K562 (cell line): ENCODE data around the gene BPNT1. TPM values are rescaled to one million over a fixed set of nuclear protein-coding genes. Genes with fewer than 3 reads are reported as not detected.

ENCODE experiments used
- CCAR2 ChIP-seq: fragments of 200-400 bp; formaldehyde crosslinking; IDR thresholded peaks from 2 replicates; pipeline ENCODE4 v1.6.1; 2017; ENCODE audit warnings: mild to moderate bottlenecking, low read depth, low read length
- ESRRB ChIP-seq: fragments of 250-450 bp; sonication (Bioruptor Pico); IDR thresholded peaks from 2 replicates; pipeline ENCODE4 v1.5.0; 2020; ENCODE audit warnings: mild to moderate bottlenecking, moderate library complexity, borderline replicate concordance
- FUS ChIP-seq: fragments of 200-400 bp; formaldehyde crosslinking; optimal IDR thresholded peaks from 2 replicates; pipeline ENCODE3; 2017; ENCODE audit warnings: low read depth, low read length
- HNRNPL ChIP-seq: fragments of 200-400 bp; formaldehyde crosslinking; IDR thresholded peaks from 2 replicates; pipeline ENCODE4 v1.6.1; 2017; ENCODE audit warnings: low read depth, mild to moderate bottlenecking, low read length
- KDM1A ChIP-seq, 2 experiments: fragments of 450-650 bp; IDR thresholded peaks; 2 replicates each; pipeline ENCODE4 v1.6.1; 2016; ENCODE audit warnings: mild to moderate bottlenecking in 2 of 2
- L3MBTL2 ChIP-seq: fragments of 450-650 bp; IDR thresholded peaks from 2 replicates; pipeline ENCODE4 v1.6.1; 2016; ENCODE audit warnings: mild to moderate bottlenecking, moderate library complexity
- MTF1 ChIP-seq: fragments of 250-450 bp; sonication (Bioruptor Pico); IDR thresholded peaks from 2 replicates; pipeline ENCODE4 v1.9.0; 2021; ENCODE audit warnings: moderate library complexity, mild to moderate bottlenecking, inconsistent platforms, borderline replicate concordance
- NR1H2 ChIP-seq: sonication (generic); formaldehyde crosslinking; IDR thresholded peaks from 2 replicates; pipeline ENCODE4 v1.4.0; 2020; ENCODE audit warnings: mild to moderate bottlenecking, missing genetic modification reagents
- SMARCE1 ChIP-seq: fragments of 450-650 bp; IDR thresholded peaks from 2 replicates; pipeline ENCODE4 v1.7.1; 2016; ENCODE audit warnings: mild to moderate bottlenecking
- STAT5A ChIP-seq: IDR thresholded peaks from 2 replicates; pipeline ENCODE4 v1.6.1; 2012; ENCODE audit warnings: low read length, inconsistent platforms, borderline replicate concordance
- TEAD4 ChIP-seq, 2 experiments: sonication (generic) in 1 of 2; formaldehyde crosslinking in 1 of 2; IDR thresholded peaks; 2 replicates each; pipeline versions ENCODE4 v1.6.1 to v1.8.0; 2012 to 2022; ENCODE audit warnings: borderline replicate concordance in 1 of 2, inconsistent platforms in 1 of 2, low read length in 1 of 2, mild to moderate bottlenecking in 1 of 2, missing genetic modification reagents in 1 of 2
- ZKSCAN8 ChIP-seq: fragments of 200-800 bp; sonication (Bioruptor generic); IDR thresholded peaks from 2 replicates; pipeline ENCODE4 v1.6.1; 2016; ENCODE audit warnings: missing genetic modification characterization, missing compliant biosample characterization
- ZNF3 ChIP-seq: fragments of 250-450 bp; sonication (Bioruptor Pico); IDR thresholded peaks from 2 replicates; pipeline ENCODE4 v1.5.0; 2021; ENCODE audit warnings: mild to moderate bottlenecking, moderate library complexity
- ZNF445 ChIP-seq: fragments of 250-450 bp; sonication (Bioruptor Pico); IDR thresholded peaks from 2 replicates; pipeline ENCODE4 v1.4.0; 2020; ENCODE audit warnings: low read depth, mild to moderate bottlenecking, moderate library complexity
- ZNF551 ChIP-seq: fragments of 250-450 bp; sonication (Bioruptor Pico); IDR thresholded peaks from 2 replicates; pipeline ENCODE4 v1.5.0; 2021; ENCODE audit warnings: mild to moderate bottlenecking, moderate library complexity
- ZZZ3 ChIP-seq: fragments of 450-650 bp; IDR thresholded peaks from 2 replicates; pipeline ENCODE4 v1.6.1; 2016; ENCODE audit warnings: antibody characterized with exemption, mild to moderate bottlenecking, moderate library complexity
- polyA plus RNA-seq, 8 experiments: library from polyadenylated mRNA; depleted of rRNA in 4 of 8; stranded (reverse) in 5 of 8; unstranded in 3 of 8; fragments of >200 nt; fragmentation: Nextera tagmentation in 2 of 8; fragmentation: Illumina TruSeq in 1 of 8; extraction: Ambion mirVana in 2 of 8; extraction: Trizol in 1 of 8; gene quantifications; 2 replicates each; pipeline versions ENCODE4 v1.2.1 to v1.2.3, GENCODE V29; 2011 to 2014; ENCODE audit warnings: inconsistent platforms in 1 of 8, missing spikeins in 1 of 8
- total RNA-seq, 7 experiments: library from RNA; depleted of rRNA in 6 of 7; stranded (reverse); fragments of >200 nt in 6 of 7; fragmentation: Illumina TruSeq in 2 of 7; extraction: Trizol in 2 of 7; gene quantifications; 2 replicates each; pipeline versions ENCODE4 v1.2.1 to v1.2.3, GENCODE V29; 2011 to 2021; ENCODE audit warnings: low replicate concordance in 1 of 7
- TF ChIP-seq, protein P1 (sequence below): sonication (generic); formaldehyde crosslinking; IDR thresholded peaks from 2 replicates; pipeline ENCODE4 v1.8.0; 2022; ENCODE audit warnings: missing genetic modification reagents, mild to moderate bottlenecking, borderline replicate concordance
- TF ChIP-seq, protein P2 (sequence below), 2 experiments: fragments of 450-650 bp; conservative IDR thresholded peaks; 2 replicates each; pipeline ENCODE4 v1.6.1; 2017; ENCODE audit warnings: mild to moderate bottlenecking in 2 of 2, moderate library complexity in 2 of 2

The BPNT1 gene
- total and polyA plus RNA-seq, 9 of the 15 experiments (the other 6 are each of a cell fraction or from before 2014, with no cell fraction given) = 30.2 to 73.8 (median 40.5) TPM

DNA sequence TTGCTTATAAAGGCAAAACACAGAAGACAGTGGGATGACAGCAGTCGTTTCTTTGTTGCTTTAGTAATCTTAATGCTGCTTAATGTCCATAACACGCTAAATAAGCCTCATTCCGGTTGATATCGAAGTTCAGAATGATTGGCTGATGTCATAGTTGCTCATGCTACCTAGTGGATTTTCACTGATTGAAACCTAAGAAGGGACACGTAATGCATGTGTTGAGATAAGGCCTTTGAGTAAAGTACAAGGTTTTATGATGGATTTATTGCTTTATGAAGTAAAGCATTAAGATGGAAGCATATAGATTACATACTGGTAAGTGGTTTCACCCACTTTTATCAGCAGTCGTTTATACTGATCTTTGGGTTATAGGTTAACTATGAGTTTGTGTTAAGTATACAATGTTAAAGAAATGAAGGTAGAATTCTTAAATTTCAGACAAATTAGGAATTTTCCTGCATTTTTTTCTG, 29.5 kb upstream of the BPNT1 start (continued):
- TF ChIP-seq, protein P1, sequence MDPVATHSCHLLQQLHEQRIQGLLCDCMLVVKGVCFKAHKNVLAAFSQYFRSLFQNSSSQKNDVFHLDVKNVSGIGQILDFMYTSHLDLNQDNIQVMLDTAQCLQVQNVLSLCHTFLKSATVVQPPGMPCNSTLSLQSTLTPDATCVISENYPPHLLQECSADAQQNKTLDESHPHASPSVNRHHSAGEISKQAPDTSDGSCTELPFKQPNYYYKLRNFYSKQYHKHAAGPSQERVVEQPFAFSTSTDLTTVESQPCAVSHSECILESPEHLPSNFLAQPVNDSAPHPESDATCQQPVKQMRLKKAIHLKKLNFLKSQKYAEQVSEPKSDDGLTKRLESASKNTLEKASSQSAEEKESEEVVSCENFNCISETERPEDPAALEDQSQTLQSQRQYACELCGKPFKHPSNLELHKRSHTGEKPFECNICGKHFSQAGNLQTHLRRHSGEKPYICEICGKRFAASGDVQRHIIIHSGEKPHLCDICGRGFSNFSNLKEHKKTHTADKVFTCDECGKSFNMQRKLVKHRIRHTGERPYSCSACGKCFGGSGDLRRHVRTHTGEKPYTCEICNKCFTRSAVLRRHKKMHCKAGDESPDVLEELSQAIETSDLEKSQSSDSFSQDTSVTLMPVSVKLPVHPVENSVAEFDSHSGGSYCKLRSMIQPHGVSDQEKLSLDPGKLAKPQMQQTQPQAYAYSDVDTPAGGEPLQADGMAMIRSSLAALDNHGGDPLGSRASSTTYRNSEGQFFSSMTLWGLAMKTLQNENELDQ = no peak
- TF ChIP-seq ZNF551 (CRISPR knock-in tag) (no peak), HNRNPL (no peak), ZNF445 (CRISPR knock-in tag) (no peak), ZZZ3 (no peak), SMARCE1 (peak; percentile 95), ZKSCAN8 (CRISPR knock-in tag) (peak; percentile 73; the same call in 1 of the 2 replicates), CCAR2 (no peak), ZNF3 (CRISPR knock-in tag) (no peak), FUS (no peak), TEAD4 (IDR thresholded peaks at IDR 0.05; ENCODE audit: low read length) (peak; percentile 96), TEAD4 (CRISPR knock-in tag; IDR thresholded peaks at IDR 0.05; ENCODE audit: borderline replicate concordance) (no peak), KDM1A (IDR thresholded peaks at IDR 0.05) (peak; percentile 100), ESRRB (no peak), STAT5A (peak; percentile 89; the same call in 1 of the 2 replicates), MTF1 (no peak), NR1H2 (CRISPR knock-in tag) (no peak), L3MBTL2 (no peak)
- TF ChIP-seq, protein P2, sequence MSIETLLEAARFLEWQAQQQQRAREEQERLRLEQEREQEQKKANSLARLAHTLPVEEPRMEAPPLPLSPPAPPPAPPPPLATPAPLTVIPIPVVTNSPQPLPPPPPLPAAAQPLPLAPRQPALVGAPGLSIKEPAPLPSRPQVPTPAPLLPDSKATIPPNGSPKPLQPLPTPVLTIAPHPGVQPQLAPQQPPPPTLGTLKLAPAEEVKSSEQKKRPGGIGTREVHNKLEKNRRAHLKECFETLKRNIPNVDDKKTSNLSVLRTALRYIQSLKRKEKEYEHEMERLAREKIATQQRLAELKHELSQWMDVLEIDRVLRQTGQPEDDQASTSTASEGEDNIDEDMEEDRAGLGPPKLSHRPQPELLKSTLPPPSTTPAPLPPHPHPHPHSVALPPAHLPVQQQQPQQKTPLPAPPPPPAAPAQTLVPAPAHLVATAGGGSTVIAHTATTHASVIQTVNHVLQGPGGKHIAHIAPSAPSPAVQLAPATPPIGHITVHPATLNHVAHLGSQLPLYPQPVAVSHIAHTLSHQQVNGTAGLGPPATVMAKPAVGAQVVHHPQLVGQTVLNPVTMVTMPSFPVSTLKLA (conservative IDR thresholded peaks at IDR 0.05) = peak in 1 of 2 experiments; percentile 71; a peak in 1 of 4 replicates
